GM12875 (cell line): Measurements from ENCODE around the gene CNN2.

Experiments used
- H3K4me3 ChIP-seq: one replicate; pipeline ENCODE4 v1.5.1; 2011; ENCODE audit warnings: low read depth, low read length, control low read depth
- TF ChIP-seq, protein P1 (sequence below): IDR thresholded peaks from 2 replicates; pipeline ENCODE4 v1.5.1; 2011; ENCODE audit warnings: low read depth, mild to moderate bottlenecking, control low read depth, inconsistent platforms, low read length, moderate library complexity, borderline replicate concordance; ENCODE audit not compliant: insufficient read depth

The CNN2 gene

DNA sequence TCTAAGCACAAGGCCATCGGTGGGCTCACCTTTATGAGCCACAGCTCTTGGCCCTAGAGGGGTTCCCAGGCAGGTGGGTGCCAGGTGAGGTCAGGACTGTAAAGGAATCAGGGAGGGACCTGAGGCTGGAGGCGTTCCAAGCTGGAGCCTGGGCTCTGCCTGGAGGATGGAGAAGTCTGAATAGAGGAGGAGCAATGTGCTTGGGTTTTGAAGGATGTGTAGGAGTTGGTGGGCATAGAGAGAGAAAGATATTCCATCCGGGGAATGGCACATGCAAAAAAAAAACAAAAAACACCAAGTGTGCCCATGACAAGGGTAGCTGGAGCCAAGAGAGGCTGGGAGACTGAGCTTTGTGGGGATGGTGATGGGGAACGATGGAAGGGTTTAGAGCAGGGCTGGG, 23.8 kb upstream of the CNN2 start:
- no peak overlapping the region for H3K4me3 ChIP-seq
- TF ChIP-seq, protein P1, sequence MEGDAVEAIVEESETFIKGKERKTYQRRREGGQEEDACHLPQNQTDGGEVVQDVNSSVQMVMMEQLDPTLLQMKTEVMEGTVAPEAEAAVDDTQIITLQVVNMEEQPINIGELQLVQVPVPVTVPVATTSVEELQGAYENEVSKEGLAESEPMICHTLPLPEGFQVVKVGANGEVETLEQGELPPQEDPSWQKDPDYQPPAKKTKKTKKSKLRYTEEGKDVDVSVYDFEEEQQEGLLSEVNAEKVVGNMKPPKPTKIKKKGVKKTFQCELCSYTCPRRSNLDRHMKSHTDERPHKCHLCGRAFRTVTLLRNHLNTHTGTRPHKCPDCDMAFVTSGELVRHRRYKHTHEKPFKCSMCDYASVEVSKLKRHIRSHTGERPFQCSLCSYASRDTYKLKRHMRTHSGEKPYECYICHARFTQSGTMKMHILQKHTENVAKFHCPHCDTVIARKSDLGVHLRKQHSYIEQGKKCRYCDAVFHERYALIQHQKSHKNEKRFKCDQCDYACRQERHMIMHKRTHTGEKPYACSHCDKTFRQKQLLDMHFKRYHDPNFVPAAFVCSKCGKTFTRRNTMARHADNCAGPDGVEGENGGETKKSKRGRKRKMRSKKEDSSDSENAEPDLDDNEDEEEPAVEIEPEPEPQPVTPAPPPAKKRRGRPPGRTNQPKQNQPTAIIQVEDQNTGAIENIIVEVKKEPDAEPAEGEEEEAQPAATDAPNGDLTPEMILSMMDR, result no peak

- no peak overlapping the region for H3K4me3 ChIP-seq
- TF ChIP-seq, protein P1, result no peak
These were observed 23.1 kb upstream of the CNN2 start for GRCh38 chr19:1003283-1003682.

- TF ChIP-seq, protein P1, result no peak
- no peak overlapping the region for H3K4me3 ChIP-seq
These were observed 22.1 kb upstream of the CNN2 start for GRCh38 chr19:1004204-1004802.

DNA sequence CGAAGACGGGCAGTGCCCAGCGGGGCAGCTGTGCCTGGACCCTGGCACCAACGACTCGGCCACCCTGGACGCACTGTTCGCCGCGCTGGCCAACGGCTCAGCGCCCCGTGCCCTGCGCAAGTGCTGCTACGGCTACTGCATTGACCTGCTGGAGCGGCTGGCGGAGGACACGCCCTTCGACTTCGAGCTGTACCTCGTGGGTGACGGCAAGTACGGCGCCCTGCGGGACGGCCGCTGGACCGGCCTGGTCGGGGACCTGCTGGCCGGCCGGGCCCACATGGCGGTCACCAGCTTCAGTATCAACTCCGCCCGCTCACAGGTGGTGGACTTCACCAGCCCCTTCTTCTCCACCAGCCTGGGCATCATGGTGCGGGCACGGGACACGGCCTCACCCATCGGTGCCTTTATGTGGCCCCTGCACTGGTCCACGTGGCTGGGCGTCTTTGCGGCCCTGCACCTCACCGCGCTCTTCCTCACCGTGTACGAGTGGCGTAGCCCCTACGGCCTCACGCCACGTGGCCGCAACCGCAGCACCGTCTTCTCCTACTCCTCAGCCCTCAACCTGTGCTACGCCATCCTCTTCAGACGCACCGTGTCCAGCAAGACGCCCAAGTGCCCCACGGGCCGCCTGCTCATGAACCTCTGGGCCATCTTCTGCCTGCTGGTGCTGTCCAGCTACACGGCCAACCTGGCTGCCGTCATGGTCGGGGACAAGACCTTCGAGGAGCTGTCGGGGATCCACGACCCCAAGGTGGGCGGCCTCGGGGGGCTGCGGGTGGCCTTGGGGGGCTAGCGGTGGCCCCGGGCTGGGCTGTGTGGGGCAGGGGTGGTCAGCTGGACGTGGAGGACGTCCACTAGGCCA, 21.4 kb upstream of the CNN2 start:
- TF ChIP-seq, protein P1, result no peak
- no peak overlapping the region for H3K4me3 ChIP-seq

DNA sequence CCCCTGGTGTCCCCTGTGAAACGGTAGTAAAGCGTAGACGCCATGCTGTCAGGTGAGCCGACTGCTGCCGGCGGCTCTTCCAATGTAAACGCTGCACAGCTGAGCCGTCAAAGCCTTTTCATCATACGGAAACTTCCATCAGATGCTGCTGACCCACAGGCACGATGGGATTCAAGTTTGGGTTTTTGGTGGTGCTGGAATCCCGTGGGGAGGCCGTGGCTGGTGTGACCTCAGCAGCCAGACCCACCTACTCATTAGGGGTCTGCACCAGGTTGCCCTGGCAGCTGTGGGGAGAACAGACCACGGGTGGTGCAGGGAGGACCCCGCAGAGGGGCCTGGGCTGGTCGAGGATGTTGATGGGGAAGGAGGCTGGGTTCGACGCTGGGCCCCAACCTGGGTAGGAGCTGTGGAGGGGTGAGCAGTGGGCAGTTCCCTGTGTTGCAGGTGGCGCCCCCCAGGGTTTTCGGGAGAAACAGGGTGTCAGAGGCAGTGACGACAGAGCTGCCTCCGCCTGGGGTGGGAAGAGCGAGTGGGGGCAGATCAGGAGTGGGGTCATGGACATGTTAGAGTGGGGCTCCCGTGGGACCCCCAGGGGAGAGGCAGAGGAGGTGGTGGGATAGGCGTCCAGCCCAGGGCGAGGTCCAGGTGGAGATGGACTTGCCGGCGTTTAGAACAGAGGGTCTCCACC, 19.6 kb upstream of the CNN2 start:
- no peak overlapping the region for H3K4me3 ChIP-seq
- TF ChIP-seq, protein P1, result no peak

- no peak overlapping the region for H3K4me3 ChIP-seq
- TF ChIP-seq, protein P1, result no peak
These were observed 18.8 kb upstream of the CNN2 start for GRCh38 chr19:1007399-1008251.
